ENCODE results near the gene MYRIP. TPM values are rescaled to one million over a fixed set of nuclear protein-coding genes. Genes with fewer than 3 reads are reported as not detected.
"Not testable (repeated sequence)": the region's sequence is repeated elsewhere in the genome, so short reads cannot be mapped to it uniquely, and the experiment has no call there.

MYRIP gene
- polyA plus RNA-seq, 1 of the 3 experiments (the other 2 are of a cell fraction): 1.2 TPM

GRCh38 chr3:40281995-40282394, 472.6 kb downstream of the MYRIP start:
- Histone ChIP-seq H3K9me3 (no peaks in the 10 kb centered on the region), H3K9me2 (no peaks in the 10 kb centered on the region), H3K4me1 (ENCODE audit: control insufficient read depth in 1 of 2, insufficient read depth in 2 of 2, low read depth in 1 of 2, low read length in 1 of 2) (no peaks in the 10 kb centered on the region), H3K27me3 (ENCODE audit: insufficient read depth) (no peaks in the 10 kb centered on the region), H3K9ac (no peak overlapping the region), H3K4me3 (ENCODE audit: low read depth in 2 of 2, low read length in 1 of 2) (no peak overlapping the region), H3K79me2 (ENCODE audit: insufficient read depth) (no peaks in the 10 kb centered on the region), H2AFZ (ENCODE audit: low read depth) (no peak overlapping the region), H3F3A (replicated peaks; ENCODE audit: insufficient read depth) (no peaks in the 10 kb centered on the region), H3K36me3 (replicated peaks in 1 of 2; ENCODE audit: control insufficient read depth in 1 of 2, insufficient read depth in 2 of 2, low read length in 1 of 2) (no peaks in the 10 kb centered on the region), H4K20me1 (ENCODE audit: insufficient read depth) (no peaks in the 10 kb centered on the region), H3K4me2 (no peak overlapping the region), H3K27ac (ENCODE audit: low read depth in 2 of 2, low read length in 1 of 2) (no peak overlapping the region)
- 27% methylated on average over 2 of the region's 2 CpGs for WGBS (ENCODE audit: low lambda C conversion rate)
- CTCF ChIA-PET: no interaction called here
- no peak for DNase-seq
- TF ChIP-seq FOXJ3 (CRISPR knock-in tag; IDR thresholded peaks at IDR 0.05): no peak
- POLR2A ChIA-PET: no interaction called here

GRCh38 chr3:40283057-40283456, 473.6 kb downstream of the MYRIP start:
- CTCF ChIA-PET; H3K4me3 ChIP-seq (ENCODE audit: low read depth in 2 of 2, low read length in 1 of 2): not testable (repeated sequence)

GRCh38 chr3:40287248-40287647, 477.8 kb downstream of the MYRIP start:
- Histone ChIP-seq H3K27ac (ENCODE audit: low read depth in 2 of 2, low read length in 1 of 2) (no peak overlapping the region), H3K4me3 (ENCODE audit: low read depth in 2 of 2, low read length in 1 of 2) (no peak overlapping the region), H3K4me2 (no peak overlapping the region), H3K4me1 (ENCODE audit: control insufficient read depth in 1 of 2, insufficient read depth in 2 of 2, low read depth in 1 of 2, low read length in 1 of 2) (no peaks in the 10 kb centered on the region), H3K27me3 (ENCODE audit: insufficient read depth) (no peaks in the 10 kb centered on the region), H3F3A (replicated peaks; ENCODE audit: insufficient read depth) (no peaks in the 10 kb centered on the region), H3K9ac (no peak overlapping the region), H4K20me1 (ENCODE audit: insufficient read depth) (no peaks in the 10 kb centered on the region), H2AFZ (ENCODE audit: low read depth) (no peak overlapping the region), H3K79me2 (ENCODE audit: insufficient read depth) (no peaks in the 10 kb centered on the region), H3K36me3 (replicated peaks in 1 of 2; ENCODE audit: control insufficient read depth in 1 of 2, insufficient read depth in 2 of 2, low read length in 1 of 2) (no peaks in the 10 kb centered on the region), H3K9me3 (no peaks in the 10 kb centered on the region), H3K9me2 (no peaks in the 10 kb centered on the region)
- ChIA-PET POLR2A (no interaction called here), CTCF (interaction anchor here (0.8 to 2.1 kb wide), 4 partner anchors 22 to 95 kb away, joined by 3 to 5 read pairs (median 4); no protein-coding TSS in a partner anchor)
- no peak for TF ChIP-seq FOSL2 (IDR thresholded peaks at IDR 0.05; ENCODE audit: borderline replicate concordance, low read depth)
- no peak for TF ChIP-seq JUND (IDR thresholded peaks at IDR 0.05)
- no peak for TF ChIP-seq REST (IDR thresholded peaks at IDR 0.05; ENCODE audit: low read depth, low read length)
- TF ChIP-seq EZH2phosphoT487 (IDR thresholded peaks at IDR 0.05; ENCODE audit: borderline replicate concordance, low read depth): no peak
- TF ChIP-seq PBX3 (IDR thresholded peaks at IDR 0.05): no peak
- TF ChIP-seq SIN3A (IDR thresholded peaks at IDR 0.05; ENCODE audit: borderline replicate concordance, low read depth, low read length): no peak
- TF ChIP-seq GATA2 (CRISPR knock-in tag; IDR thresholded peaks at IDR 0.05): no peak
- WGBS (ENCODE audit: low lambda C conversion rate): 64% methylated on average over 2 of the region's 2 CpGs
- no peak for DNase-seq

More at GRCh38 chr3:40283057-40283456, 473.6 kb downstream of the MYRIP start:
- H3K9me2 ChIP-seq; H3K9ac ChIP-seq; H3K4me2 ChIP-seq; H4K20me1 ChIP-seq (ENCODE audit: insufficient read depth); H3K79me2 ChIP-seq (ENCODE audit: insufficient read depth); H3K27me3 ChIP-seq (ENCODE audit: insufficient read depth); H3K9me3 ChIP-seq; H3K27ac ChIP-seq (ENCODE audit: low read depth in 2 of 2, low read length in 1 of 2); POLR2A ChIA-PET; DNase-seq; H2AFZ ChIP-seq (ENCODE audit: low read depth); H3K36me3 ChIP-seq (replicated peaks in 1 of 2; ENCODE audit: control insufficient read depth in 1 of 2, insufficient read depth in 2 of 2, low read length in 1 of 2); H3F3A ChIP-seq (replicated peaks; ENCODE audit: insufficient read depth); H3K4me1 ChIP-seq (ENCODE audit: control insufficient read depth in 1 of 2, insufficient read depth in 2 of 2, low read depth in 1 of 2, low read length in 1 of 2): not testable (repeated sequence)
- 75% methylated on average over 5 of the region's 5 CpGs for WGBS (ENCODE audit: low lambda C conversion rate)

Data from SK-N-SH (cell line).